A673 (cell line): Measurements from ENCODE around the gene KAT7.

Experiments used
- CTCF ChIP-seq: fragments of 300-800, 200-600 bp; sonication (generic); conservative IDR thresholded peaks from 2 replicates; pipeline ENCODE4 v1.5.1; 2017; ENCODE audit warnings: low read depth, mild to moderate bottlenecking, antibody characterized with exemption, low read length, moderate library complexity, mixed read lengths
- EZH2 ChIP-seq: fragments of 200-600 bp; sonication (generic); IDR thresholded peaks from 2 replicates; pipeline ENCODE4 v1.6.1; 2017; ENCODE audit warnings: borderline replicate concordance, low read depth, mild to moderate bottlenecking, mixed read lengths, antibody characterized with exemption, low read length; ENCODE audit not compliant: poor library complexity, severe bottlenecking

GRCh38 chr17:49741692-49742076, 46.8 kb upstream of the KAT7 start:
- no peak for TF ChIP-seq EZH2
- TF ChIP-seq CTCF = no peak
